ENCODE measurements around the gene CHRNE. TPM values are rescaled to one million over a fixed set of nuclear protein-coding genes. Genes with fewer than 3 reads are reported as not detected.

Gene CHRNE
- total and polyA plus RNA-seq, 2 of the 4 experiments (the other 2 are of a cell fraction), result under 0.01 to 0.21 TPM

GRCh38 chr17:4872786-4873185, 30.1 kb downstream of the CHRNE start:
- intact Hi-C loops (cut with micrococcal nuclease) (no loop called here), in situ Hi-C loops (cut with MboI; ENCODE audit: low sequenced_read_pairs) (no loop called here), dilution Hi-C loops (cut with HindIII; ENCODE audit: low sequenced_read_pairs, unreplicated experiment) (no loop called here)
- Histone ChIP-seq H4K91ac (ENCODE audit: insufficient read depth, low read depth, low read length) (no peak overlapping the region), H3K79me1 (ENCODE audit: low read depth in 1 of 2, low read length in 2 of 2) (peaks cover 14 to 32% of the 10 kb centered on the region in 2 experiments; a peak in 3 of 4 replicates), H2AK9ac (replicated peaks; ENCODE audit: low read depth, low read length, poor library complexity) (no peak overlapping the region), H3K4me1 (ENCODE audit: control insufficient read depth, insufficient read depth, low read length) (no peaks in the 10 kb centered on the region), H3K56ac (ENCODE audit: extremely low read depth, insufficient read depth, low read length) (no peak overlapping the region), H4K20me1 (ENCODE audit: insufficient read depth, low read length) (peaks cover 12% of the 10 kb centered on the region), H4K8ac (ENCODE audit: low read depth in 2 of 2, low read length in 2 of 2) (no peak overlapping the region), H3K9me3 (ENCODE audit: control insufficient read depth, insufficient read depth, low read length) (no peaks in the 10 kb centered on the region), H3K27ac (ENCODE audit: insufficient read depth, low read length) (no peak overlapping the region), H2BK5ac (ENCODE audit: low read depth, low read length, poor library complexity, severe bottlenecking) (no peak overlapping the region), H3K4ac (ENCODE audit: low read depth, low read length) (no peak overlapping the region), H2BK20ac (ENCODE audit: low read depth, low read length) (no peak overlapping the region), H3K4me2 (ENCODE audit: low read depth, low read length) (no peak overlapping the region), H3K14ac (replicated peaks; ENCODE audit: low read depth, low read length) (no peak overlapping the region), H3K23ac (ENCODE audit: low read depth, low read length) (no peak overlapping the region), H3K9ac (ENCODE audit: low read depth, low read length) (no peak overlapping the region), H2AK5ac (ENCODE audit: low read depth, low read length) (no peak overlapping the region), H3K4me3 (ENCODE audit: insufficient read depth, low read depth, low read length) (no peak overlapping the region), H3K9me1 (ENCODE audit: insufficient read depth, low read length) (no peaks in the 10 kb centered on the region; the same call in 1 of the 2 replicates), H3K36me3 (ENCODE audit: control insufficient read depth, insufficient read depth, low read length) (peaks cover 1% of the 10 kb centered on the region; the same call in 1 of the 2 replicates), H3K18ac (ENCODE audit: low read depth, low read length) (no peak overlapping the region), H4K5ac (ENCODE audit: low read depth, low read length) (no peak overlapping the region), H2BK120ac (ENCODE audit: low read depth, low read length) (no peak overlapping the region), H3K27me3 (ENCODE audit: control insufficient read depth, insufficient read depth, low read length) (no peaks in the 10 kb centered on the region), H2AFZ (replicated peaks; ENCODE audit: low read length, poor library complexity) (no peak overlapping the region), H2BK15ac (ENCODE audit: low read depth, low read length) (no peak overlapping the region)
- CTCF ChIA-PET, result no interaction called here
- TF ChIP-seq POLR2A (IDR thresholded peaks at IDR 0.05; ENCODE audit: low read depth, low read length) (no peak), RCOR1 (IDR thresholded peaks at IDR 0.05; ENCODE audit: insufficient replicate concordance, low read length) (no peak), CHD1 (IDR thresholded peaks at IDR 0.05; ENCODE audit: low read depth, low read length) (no peak), BHLHE40 (IDR thresholded peaks at IDR 0.05; ENCODE audit: low read depth, low read length) (no peak), CEBPB (IDR thresholded peaks at IDR 0.05; ENCODE audit: low read depth, low read length) (no peak), FOS (IDR thresholded peaks at IDR 0.05; ENCODE audit: low read depth, low read length) (no peak), MAZ (IDR thresholded peaks at IDR 0.05; ENCODE audit: borderline replicate concordance, low read depth, low read length) (no peak), USF2 (IDR thresholded peaks at IDR 0.05; ENCODE audit: low read depth, low read length) (no peak), CTCF (conservative IDR thresholded peaks at IDR 0.05; ENCODE audit: low read depth, low read length) (no peak), NFE2L2 (IDR thresholded peaks at IDR 0.05; ENCODE audit: low read depth, low read length) (no peak), SMC3 (IDR thresholded peaks at IDR 0.05; ENCODE audit: low read depth, low read length) (no peak), RAD21 (IDR thresholded peaks at IDR 0.05; ENCODE audit: low read length) (no peak), RFX5 (IDR thresholded peaks at IDR 0.05; ENCODE audit: low read depth, low read length) (no peak)
- TF ChIP-seq, protein P1, sequence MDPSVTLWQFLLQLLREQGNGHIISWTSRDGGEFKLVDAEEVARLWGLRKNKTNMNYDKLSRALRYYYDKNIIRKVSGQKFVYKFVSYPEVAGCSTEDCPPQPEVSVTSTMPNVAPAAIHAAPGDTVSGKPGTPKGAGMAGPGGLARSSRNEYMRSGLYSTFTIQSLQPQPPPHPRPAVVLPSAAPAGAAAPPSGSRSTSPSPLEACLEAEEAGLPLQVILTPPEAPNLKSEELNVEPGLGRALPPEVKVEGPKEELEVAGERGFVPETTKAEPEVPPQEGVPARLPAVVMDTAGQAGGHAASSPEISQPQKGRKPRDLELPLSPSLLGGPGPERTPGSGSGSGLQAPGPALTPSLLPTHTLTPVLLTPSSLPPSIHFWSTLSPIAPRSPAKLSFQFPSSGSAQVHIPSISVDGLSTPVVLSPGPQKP (IDR thresholded peaks at IDR 0.05; ENCODE audit: borderline replicate concordance, low read depth, low read length), result no peak
- POLR2A ChIA-PET (ENCODE audit: unreplicated experiment), result no interaction called here
- no TSS peak for BruUV-seq (replicated peaks)
- no peak for ATAC-seq (ENCODE audit: low read depth)
- no peak for DNase-seq
- 64% methylated on average over 7 of the region's 8 CpGs; no CpG with 5 or more reads in 1 of the 2 experiments for WGBS, 2 experiments (ENCODE audit: extremely low coverage in 2 of 2, insufficient read length in 1 of 2)
